Endometrium (tissue), 2 donors: Measurements from ENCODE around the gene ARHGAP24.

Source experiments
- FAIRE-seq: peaks from 2 replicates; lab custom pipeline; 2012; peaks lifted over from hg19 to GRCh38; lab: Jason Lieb, UNC
- donor health status: control.
- donor health status: control.

The ARHGAP24 gene

DNA sequence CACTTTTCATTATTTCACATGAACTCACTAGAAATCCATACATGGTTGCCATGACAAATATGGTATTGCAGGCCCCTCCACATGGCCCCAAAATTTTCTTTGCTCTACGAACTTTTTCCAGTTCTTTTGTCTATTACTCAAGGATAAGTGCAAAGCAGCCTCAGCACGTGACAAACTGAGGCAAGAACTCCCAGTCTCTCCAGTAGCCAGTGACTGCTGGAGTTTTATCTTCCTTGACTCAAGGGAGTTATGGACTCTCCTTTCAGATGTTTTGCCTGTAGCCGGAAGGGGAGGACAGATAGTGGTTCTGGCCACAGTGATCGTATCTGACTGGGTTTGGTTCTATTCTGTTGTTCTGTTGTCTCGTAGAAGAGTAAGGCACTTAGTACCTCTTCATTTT, 105.5 kb downstream of the ARHGAP24 start:
- FAIRE-seq = no peak

DNA sequence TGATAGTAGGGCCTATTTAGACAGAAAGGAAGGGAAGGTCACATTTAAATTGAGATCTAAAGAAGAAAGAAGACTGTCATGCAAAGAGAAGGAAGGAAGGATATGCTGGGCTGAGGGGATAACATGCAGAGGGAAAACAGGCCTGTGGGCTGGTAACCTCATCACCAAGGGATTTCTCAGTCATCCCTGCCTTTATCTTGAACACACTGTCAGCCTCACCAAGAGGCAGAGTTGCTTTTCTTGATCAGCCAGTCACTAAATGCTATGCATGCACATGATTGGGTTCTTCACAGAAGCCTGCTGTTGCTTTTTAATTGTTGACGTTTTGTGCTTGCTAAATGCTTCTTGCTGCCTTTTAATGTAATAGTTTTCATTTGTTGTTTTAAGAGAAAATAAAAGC, 113.0 kb downstream of the ARHGAP24 start:
- no peak for FAIRE-seq

DNA sequence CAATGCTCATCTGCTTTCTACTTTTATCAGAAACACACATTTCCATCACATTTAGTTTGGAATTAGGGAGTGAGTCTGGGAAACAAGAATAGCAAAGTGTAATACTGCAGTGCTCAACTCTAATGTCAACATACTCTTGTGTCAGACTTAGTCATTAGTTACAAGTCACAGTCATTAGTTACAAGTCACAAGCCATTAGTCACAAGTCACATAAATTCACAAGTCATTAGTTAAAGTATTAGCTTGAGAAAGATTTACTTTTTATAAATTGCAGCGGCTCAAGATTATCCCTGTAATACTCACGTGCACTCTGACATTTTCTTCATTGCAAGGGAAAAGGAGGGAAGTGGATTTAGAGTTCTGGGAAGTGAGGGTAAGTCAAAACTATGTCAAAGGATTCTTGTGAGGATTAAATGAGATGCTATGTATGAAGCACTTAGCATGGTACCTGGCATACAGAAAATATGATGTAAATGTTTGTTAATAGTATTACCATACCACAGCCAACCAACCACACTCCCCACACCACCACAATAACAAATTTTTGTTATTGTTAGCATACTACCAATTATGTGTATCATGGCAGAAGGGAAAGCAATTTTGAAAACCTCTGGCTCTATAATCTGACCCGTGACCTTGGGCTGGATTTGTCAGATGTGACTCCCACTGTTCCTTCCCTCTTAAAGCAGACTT, 116.6 kb downstream of the ARHGAP24 start:
- no peak for FAIRE-seq

DNA sequence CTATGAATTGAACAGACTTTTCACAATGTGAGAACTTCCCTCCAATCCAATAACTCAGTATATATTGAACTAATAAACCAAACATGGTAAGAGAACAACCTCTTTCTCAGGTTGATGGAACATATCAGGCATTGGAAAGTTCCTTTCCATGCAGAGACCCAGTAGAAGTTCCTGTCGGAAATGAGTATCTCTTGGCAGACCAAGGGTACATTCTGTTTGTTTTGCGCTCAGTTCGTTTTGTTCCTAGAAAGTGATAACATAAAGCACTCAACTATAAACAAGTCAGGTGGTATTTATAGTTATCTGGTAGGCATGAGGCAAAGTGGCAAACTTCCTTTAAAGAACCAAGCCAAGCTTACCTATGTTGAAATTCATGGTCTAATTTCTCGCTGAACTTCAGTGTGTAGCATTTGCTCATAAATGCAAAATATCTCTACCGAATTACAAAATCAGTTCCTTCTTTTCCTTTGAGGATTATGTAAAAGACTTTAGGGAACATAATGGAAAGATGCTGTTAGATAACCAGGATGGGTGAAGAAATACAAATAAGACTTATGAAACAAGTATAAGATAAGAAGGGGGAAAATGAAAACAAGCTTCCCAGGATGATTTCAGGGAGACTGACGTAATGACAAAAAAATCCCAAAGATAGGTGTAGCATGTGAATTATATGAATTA, 120.3 kb downstream of the ARHGAP24 start:
- no peak for FAIRE-seq

DNA sequence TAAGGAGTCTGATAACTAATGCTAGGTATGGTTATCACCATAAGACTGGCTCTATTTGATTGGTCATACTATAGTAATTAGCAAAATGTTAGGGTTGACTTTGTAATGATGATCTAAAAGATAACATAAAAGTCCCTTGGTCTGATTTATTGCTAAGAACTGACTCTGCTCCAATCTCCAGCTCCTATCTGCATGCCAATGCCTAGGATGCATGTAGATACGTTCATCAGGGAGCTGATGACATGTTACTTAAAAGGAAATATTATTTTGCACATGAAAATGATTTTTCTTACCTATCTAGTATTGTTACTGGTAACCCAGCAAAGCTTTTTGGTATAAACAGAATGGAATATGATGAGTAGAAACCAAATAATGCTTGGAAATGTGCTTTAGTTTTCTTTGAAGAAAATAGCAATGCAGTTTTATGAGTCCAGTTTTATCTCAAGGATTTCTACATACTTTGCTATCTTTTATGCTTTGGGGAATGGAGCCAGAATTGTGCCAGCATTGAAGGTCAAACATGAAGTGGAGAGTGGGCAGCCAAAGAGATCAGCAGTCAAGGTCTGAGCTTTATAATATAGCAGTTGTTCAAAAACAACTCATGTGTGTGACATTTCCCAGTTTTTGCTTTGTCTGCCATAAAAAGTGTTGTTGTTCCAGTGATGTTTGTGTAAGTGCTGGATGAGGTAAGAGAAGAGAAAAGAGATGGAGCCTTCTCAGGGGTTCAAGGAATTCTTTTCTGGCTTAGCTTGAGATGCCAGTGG, 121.0 kb downstream of the ARHGAP24 start:
- no peak for FAIRE-seq

DNA sequence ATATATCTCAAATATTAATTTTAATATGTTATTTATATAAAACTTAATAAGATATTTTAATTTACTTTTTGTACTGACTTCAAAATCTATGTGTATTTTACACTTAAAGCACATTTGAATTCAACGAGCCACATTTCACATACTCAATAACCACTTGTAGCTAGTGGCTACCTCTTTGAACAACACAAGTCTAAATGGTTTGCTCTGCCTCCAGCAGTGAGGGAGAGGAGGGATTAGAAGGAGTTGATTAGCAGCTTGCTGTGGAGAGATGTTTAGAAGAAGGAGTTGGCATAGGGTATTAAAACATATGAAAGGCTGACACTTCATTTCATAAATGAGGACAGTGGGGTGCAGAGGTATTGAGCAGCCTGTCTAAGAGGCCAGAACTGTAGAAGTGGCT, 124.0 kb downstream of the ARHGAP24 start:
- no peak for FAIRE-seq

DNA sequence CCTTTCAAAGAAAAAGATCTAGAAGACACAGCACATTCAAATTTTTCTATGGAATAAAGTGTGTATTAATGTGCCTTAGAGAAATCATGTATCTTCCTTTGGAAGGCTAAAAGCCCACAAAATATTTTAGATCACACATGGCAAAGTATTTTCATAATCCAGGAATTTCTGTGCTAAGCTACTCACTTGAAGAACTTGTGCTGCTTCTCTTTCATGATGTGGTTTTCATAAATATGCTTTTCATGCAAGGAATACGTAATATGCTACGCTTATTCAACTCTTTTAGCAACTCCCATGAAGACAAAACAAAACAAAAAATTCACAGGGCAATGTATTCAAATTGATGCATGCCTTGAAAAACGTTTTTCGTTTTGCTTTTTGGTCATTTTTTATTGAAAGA, 125.6 kb downstream of the ARHGAP24 start:
- no peak for FAIRE-seq

DNA sequence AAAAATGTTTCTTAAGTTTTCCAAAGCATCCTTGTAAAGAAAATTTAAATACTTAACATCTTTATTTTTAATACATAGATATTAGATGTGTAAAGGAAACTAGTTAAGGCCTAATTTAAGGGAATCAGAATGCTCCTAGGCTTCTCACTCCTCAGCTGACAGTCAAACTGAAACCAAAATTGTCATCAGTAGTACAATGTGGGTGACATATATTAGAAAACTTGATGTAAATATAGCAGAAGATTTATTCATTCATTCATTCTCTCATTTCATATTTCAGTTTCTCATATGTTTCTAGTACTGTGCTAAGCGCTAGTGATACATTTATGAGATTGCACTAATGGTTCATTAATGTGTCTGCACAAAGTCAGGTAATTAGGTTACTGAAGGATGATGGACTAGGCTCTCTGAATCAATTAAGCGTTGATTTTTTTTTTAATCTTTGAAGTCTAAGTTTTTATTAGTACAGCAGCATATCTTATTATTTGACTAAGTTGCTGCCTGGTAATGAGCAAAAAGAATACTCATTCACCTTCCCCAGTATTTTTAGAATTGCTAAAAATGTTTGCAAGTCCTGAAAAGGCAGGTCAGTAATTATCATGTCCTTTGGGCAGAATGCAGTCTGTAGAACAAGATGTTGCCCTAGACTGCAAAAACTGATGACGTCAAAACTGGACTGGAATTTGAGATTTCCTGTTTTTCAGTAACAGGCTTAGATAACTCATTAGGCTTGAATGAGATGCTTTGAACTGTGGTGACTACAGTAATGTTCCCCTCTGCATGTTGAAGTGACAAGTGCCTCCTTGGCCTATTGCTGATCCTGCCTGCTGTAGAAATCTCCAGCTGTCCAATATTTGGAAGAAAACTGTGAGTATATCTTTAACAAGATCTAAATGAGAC, 128.7 kb downstream of the ARHGAP24 start:
- no peak for FAIRE-seq

DNA sequence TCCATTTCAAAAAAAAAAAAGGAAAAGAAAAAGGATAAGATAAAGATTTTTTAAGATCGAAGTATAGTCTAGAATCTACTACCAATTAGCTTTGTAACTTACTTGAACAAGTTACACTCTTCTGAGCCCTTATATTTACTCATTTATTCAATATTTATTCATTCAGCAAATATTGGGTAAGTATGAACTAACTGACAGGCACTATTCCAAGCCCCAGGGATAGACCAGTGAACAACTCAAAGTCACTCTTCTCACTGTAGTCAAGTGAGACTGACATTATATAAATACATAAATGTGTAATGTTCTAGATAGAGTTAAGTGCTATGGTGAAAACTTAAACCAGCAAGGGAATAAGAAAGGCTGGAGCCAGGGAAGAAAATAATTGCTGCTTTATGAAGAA, 131.6 kb downstream of the ARHGAP24 start:
- no peak for FAIRE-seq

DNA sequence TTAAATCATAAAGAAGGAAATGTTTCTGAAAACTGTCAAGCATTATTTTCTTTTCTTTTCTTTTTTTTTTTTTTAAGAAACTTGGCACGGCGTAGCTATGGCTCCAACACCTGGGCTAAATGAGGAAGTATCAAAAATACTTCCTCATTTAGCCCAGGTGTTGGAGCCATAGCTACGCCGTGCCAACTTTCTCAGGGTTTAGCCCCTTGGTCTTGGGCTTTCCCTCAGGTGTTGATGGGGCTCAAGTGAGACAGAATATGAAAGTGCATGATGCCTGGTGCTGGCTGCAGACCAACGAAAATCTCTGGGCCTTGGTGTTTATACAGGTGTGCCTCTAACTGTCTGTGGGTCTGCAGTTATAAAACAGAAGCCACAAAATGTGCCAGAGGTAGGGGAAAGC, 132.7 kb downstream of the ARHGAP24 start:
- no peak for FAIRE-seq

DNA sequence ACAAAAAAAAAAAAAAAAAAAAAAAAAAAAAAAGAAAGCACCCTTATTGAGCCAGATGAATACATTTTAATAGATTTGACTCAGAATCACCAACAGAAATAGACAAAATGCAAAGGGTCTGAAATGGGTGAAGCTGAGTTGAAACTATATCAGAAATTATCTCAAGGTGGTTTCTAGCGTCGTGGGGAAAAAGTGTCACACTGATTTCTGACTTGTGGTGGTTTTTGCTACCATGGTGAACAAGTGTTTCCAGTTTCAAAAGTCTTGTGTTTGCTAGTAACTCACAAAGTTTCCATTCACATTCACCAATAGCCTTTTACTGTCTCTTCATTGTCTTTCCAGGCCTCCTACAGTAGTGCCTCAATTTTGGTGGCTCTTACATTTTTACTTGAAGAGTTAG, 135.5 kb downstream of the ARHGAP24 start:
- no peak for FAIRE-seq

DNA sequence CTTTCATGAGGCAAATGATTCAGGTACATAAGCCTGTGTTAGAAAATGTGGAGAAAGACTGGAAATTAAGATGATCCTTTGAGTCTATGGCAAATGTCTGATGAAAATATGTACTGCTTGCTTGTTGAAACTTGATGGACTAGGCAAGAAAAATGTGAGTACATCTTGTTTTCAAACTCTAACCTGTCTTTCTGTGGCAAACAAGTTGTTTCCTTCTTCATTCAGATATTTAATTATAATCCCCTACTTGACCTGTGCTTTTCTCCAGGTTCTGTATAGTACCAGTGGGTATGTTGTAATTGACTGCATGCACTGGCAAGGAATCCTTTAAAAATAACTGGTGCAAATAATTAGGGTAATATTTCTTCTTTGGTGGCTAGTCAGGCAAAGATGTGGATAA, 136.7 kb downstream of the ARHGAP24 start:
- no peak for FAIRE-seq

DNA sequence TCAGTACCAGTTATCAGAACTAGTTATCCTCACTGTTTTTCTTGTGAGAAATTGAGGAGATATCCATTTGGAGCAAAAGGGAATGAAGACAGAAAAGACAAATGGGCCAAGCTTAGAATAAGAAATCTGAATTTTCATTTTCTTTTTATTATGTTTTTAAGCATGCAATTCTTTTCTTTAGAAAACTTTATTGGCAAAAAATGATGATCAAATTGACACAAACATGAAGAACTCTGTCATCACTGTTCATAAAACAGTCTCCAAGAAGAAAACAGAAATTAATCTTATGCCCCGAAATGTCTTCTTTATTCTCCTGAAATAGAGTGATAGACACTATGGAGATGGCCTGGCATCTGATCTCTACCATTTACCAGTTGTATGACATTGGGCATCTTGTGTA, 139.0 kb downstream of the ARHGAP24 start:
- FAIRE-seq = no peak

DNA sequence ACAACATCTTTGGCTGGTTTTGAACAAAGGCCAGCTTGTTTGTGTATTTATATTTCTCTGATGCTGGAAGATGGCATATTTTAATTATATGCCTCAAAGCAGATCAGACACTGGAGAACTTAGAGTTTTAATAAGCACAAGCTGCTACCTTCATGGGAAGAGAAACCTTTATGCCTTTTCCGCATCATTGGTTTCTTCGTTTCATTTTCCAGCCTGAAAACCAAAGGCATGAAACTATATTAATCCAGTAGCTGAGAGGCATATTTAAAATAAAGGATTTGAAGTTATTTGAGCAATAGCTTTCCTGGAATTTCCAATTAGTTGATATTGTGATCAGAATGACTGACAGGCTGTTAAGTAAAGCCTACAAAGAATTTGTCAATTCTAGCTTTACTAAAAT, 141.0 kb downstream of the ARHGAP24 start:
- FAIRE-seq = no peak

DNA sequence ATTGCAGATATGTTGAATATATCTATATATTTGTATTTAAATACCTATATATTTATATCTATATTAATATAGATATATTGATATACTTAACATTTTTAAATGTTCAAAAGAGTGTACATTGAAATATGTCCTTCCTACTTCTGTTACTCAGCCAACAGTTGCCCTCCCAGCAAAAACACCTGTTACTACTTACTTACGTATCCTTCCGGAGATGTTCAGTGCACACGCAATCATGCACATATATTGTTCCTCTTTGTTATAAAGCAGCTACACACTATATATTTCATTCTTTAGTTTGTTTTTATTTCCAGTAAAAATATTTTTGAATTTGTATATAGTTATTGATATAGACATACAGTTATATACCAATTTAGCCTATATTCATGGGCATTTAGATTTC, 142.3 kb downstream of the ARHGAP24 start:
- FAIRE-seq = no peak

DNA sequence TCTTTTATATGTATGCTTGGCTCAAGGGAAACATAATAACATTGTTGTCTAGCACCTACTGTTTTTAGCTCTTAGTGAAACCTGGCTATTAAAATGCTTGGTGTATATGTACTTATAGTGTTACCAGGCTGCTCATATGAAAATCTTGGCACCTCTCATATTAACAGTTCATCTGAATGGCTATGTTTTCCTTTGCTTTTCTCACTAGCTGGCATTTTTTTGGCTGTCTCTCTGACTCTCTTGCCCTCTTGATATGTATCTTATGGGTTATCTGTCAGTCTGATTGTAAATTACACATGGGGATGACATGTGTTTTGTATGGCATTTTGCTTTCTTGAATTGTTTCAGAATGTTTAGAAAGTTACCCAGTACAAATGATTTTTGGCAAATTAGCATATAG, 158.0 kb downstream of the ARHGAP24 start:
- FAIRE-seq = no peak

DNA sequence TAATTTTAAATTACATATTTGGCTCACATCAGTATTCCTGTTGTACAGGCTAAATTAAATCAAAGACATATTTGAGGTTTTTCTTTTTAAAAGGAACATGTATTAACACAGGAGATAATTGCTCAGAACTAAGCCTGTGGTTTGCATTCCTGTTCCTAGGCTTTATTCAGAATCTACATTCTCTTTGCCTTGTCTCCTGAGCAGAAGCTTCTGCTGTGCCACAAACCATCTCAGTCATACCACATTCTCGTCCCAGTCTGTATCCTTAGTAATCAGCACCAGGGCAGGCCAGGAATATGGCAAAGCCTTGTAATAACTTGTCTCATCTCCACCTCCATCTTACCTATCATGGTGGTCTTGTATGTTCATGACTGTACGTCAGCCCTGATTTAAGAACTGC, 162.8 kb downstream of the ARHGAP24 start:
- no peak for FAIRE-seq

DNA sequence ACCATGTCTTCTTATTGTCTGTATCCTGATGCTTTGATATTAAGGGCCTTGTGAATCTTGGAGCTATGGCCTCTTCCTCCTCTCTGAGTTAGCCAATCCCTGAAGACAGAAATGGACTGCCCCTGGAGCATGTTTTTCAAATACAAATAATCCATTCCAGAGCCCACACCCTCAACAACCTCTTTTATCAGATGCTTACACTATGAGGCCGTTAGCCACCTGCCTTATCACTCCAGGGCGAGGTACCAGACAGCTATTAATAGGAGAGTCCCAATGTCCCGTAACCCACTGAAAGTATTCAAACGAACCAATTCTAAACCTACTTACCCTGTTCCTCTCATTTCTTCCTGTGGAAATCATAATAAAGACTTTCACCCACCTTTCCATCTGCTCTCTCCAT, 165.0 kb downstream of the ARHGAP24 start:
- no peak for FAIRE-seq

DNA sequence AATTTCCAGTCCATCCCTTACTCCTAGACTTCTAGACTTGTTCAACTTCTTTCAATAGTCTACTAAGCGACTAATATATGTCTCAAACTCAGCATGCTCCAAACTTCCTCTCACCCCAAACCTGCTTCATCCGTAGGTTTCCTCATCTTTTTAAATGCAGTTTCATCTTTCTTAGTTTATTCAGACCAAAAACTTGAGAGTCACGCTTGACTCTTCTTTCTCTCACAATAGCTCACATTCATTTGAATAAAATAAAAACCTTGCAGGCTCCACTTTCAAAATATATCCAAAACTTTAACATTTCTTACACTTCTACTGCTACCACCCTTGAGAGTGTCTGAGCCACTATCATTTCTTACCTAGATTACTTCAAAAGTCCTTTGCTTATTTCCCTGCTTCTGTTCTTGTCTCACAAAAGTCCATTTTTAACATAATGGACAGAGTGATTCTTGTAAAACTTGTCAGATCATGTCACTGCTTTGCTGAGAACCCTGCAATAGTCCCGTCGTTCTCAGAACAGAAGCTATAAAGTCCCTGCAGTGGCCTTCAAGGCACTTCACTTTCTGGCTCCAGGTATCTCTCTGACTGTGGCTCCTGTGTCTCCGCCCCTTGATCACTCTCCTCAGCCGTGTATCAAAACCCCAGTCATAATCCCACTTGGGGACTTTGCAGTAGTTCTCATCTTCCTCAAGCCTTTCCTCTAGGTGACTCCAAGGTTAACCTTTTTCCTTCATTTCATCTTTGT, 167.6 kb downstream of the ARHGAP24 start:
- no peak for FAIRE-seq

DNA sequence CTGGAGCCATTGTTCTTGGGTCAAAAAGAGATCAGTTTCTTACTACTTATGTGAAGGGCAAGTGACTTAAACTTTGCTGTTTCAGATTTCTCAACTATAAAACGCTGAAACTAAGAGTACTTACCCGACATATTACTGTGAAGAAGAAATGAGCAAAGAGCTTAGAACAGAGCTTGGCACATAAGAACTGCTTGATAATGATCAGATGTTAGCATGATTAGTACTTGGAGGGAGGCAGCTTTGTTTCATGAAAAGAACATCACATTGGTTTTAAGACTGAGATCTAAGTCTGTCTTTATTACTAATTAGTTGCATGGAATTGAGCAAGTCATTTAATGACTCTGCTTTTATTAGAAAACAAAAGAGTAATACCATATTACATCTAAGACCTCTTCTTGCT, 169.1 kb downstream of the ARHGAP24 start:
- no peak for FAIRE-seq

DNA sequence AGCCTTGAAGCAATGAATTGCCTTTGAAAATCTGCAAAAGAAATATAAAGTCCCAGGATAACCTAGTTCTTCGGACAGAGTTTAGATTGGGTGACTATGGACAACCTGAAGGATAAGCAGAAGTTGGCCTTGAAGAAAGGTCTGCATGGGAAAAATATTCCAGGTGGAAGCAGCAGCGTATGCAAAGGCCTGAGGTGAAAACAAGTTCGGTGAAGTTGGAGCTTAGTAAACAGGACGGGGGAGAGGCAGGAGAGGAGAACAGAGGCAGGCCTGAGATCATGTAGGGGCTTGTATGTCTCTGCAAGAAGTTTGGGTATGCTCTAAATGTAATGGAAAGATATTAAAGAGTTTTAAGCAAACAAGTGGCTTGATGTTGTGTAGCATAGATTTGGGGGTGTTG, 176.0 kb downstream of the ARHGAP24 start:
- no peak for FAIRE-seq
